IMR-90 (cell line): ENCODE results near the gene ASB17. TPM values are rescaled to one million over a fixed set of nuclear protein-coding genes. Genes with fewer than 3 reads are reported as not detected.

ENCODE experiments used
- ATAC-seq: fragments of 200-7000 bp; cut with Tn5 transposase; 2 replicates; pipeline ENCODE4 v1.9.1; 2020; ENCODE audit warnings: low read depth, mild to moderate bottlenecking, moderate library complexity
- BruUV-seq: library from RNA; stranded (reverse); fragments of 400-500 nt; replicated peaks from 2 replicates; lab custom pipeline; 2021; lab: Mats Ljungman, UMichigan
- CTCF ChIA-PET: fragments of 300-600 bp; formaldehyde crosslinking; extraction: SDS; loops from one replicate; lab custom pipeline; 2021; ENCODE audit warnings: antibody characterized with exemption; lab: Yijun Ruan, JAX
- POLR2A ChIA-PET: fragments of 300-600 bp; sonication (Branson Sonifier 250); formaldehyde crosslinking; loops from one replicate; lab custom pipeline; 2022; ENCODE audit warnings: antibody characterized with exemption; ENCODE audit not compliant: unreplicated experiment; lab: Charles Lee
- DNase-seq: peaks from one replicate; pipeline ENCODE4 v3.0.0; 2013
- H2AFZ ChIP-seq: replicated peaks from 2 replicates; pipeline ENCODE3; 2013; ENCODE audit warnings: low read length, mild to moderate bottlenecking; ENCODE audit not compliant: poor library complexity
- H2AK5ac ChIP-seq: 2 replicates; pipeline ENCODE4 v1.6.1; 2013; ENCODE audit warnings: low read depth, low read length, inconsistent platforms
- H2AK9ac ChIP-seq: replicated peaks from 2 replicates; pipeline ENCODE3; 2013; ENCODE audit warnings: mild to moderate bottlenecking, low read depth, low read length, moderate library complexity; ENCODE audit not compliant: poor library complexity
- H2BK120ac ChIP-seq: 2 replicates; pipeline ENCODE4 v1.6.1; 2013; ENCODE audit warnings: low read depth, low read length, inconsistent platforms
- H2BK15ac ChIP-seq: 3 replicates; pipeline ENCODE4 v1.6.1; 2013; ENCODE audit warnings: low read depth, low read length, inconsistent platforms
- H2BK20ac ChIP-seq: 2 replicates; pipeline ENCODE4 v1.6.1; 2013; ENCODE audit warnings: low read depth, mild to moderate bottlenecking, inconsistent platforms, low read length, moderate library complexity
- H2BK5ac ChIP-seq: 2 replicates; pipeline ENCODE4 v1.6.1; 2013; ENCODE audit warnings: mild to moderate bottlenecking, low read depth, low read length, inconsistent platforms; ENCODE audit not compliant: poor library complexity, severe bottlenecking
- H3K14ac ChIP-seq: replicated peaks from 2 replicates; pipeline ENCODE4 v1.6.1; 2013; ENCODE audit warnings: low read depth, low read length, inconsistent platforms
- H3K18ac ChIP-seq: 2 replicates; pipeline ENCODE4 v1.6.1; 2013; ENCODE audit warnings: low read depth, low read length, control low read depth
- H3K23ac ChIP-seq: 2 replicates; pipeline ENCODE4 v1.6.1; 2013; ENCODE audit warnings: low read depth, low read length, inconsistent platforms
- H3K27ac ChIP-seq: 2 replicates; pipeline ENCODE4 v1.5.1; 2013; ENCODE audit warnings: mild to moderate bottlenecking, control low read depth, low read length; ENCODE audit not compliant: insufficient read depth
- H3K27me3 ChIP-seq: 2 replicates; pipeline ENCODE4 v1.6.1; 2013; ENCODE audit warnings: low read length; ENCODE audit not compliant: control insufficient read depth, insufficient read depth
- H3K36me3 ChIP-seq: 2 replicates; pipeline ENCODE4 v1.6.1; 2013; ENCODE audit warnings: low read length, mixed read lengths; ENCODE audit not compliant: control insufficient read depth, insufficient read depth
- H3K4ac ChIP-seq: 2 replicates; pipeline ENCODE4 v1.6.1; 2013; ENCODE audit warnings: low read depth, low read length, inconsistent platforms
- H3K4me1 ChIP-seq: 2 replicates; pipeline ENCODE4 v1.6.1; 2013; ENCODE audit warnings: low read length, mixed read lengths; ENCODE audit not compliant: control insufficient read depth, insufficient read depth
- H3K4me2 ChIP-seq: 2 replicates; pipeline ENCODE4 v1.6.1; 2013; ENCODE audit warnings: low read depth, mild to moderate bottlenecking, control low read depth, low read length, moderate library complexity
- H3K4me3 ChIP-seq: 2 replicates; pipeline ENCODE4 v1.5.1; 2013; ENCODE audit warnings: low read depth, mild to moderate bottlenecking, control low read depth, low read length, moderate library complexity; ENCODE audit not compliant: insufficient read depth
- H3K56ac ChIP-seq: 2 replicates; pipeline ENCODE4 v1.6.1; 2013; ENCODE audit warnings: low read length, inconsistent platforms; ENCODE audit not compliant: insufficient read depth; ENCODE audit errors: extremely low read depth
- H3K79me1 ChIP-seq, 2 experiments: 2 replicates each; pipeline ENCODE4 v1.6.1; 2013; ENCODE audit warnings: low read length in 2 of 2, inconsistent platforms in 1 of 2, low read depth in 1 of 2
- H3K9ac ChIP-seq: 2 replicates; pipeline ENCODE4 v1.6.1; 2013; ENCODE audit warnings: low read depth, low read length, control low read depth
- H3K9me1 ChIP-seq: 2 replicates; pipeline ENCODE4 v1.6.1; 2013; ENCODE audit warnings: low read length, inconsistent platforms; ENCODE audit not compliant: insufficient read depth
- H3K9me3 ChIP-seq: 2 replicates; pipeline ENCODE4 v1.6.1; 2013; ENCODE audit warnings: low read length; ENCODE audit not compliant: control insufficient read depth, insufficient read depth
- H4K20me1 ChIP-seq: 2 replicates; pipeline ENCODE4 v1.6.1; 2013; ENCODE audit warnings: low read length, inconsistent platforms; ENCODE audit not compliant: insufficient read depth
- H4K5ac ChIP-seq: 2 replicates; pipeline ENCODE4 v1.6.1; 2013; ENCODE audit warnings: mild to moderate bottlenecking, low read depth, low read length, control low read depth
- H4K8ac ChIP-seq, 2 experiments: 2 replicates each; pipeline ENCODE4 v1.6.1; 2013; ENCODE audit warnings: low read depth in 2 of 2, low read length in 2 of 2, control low read depth in 1 of 2, inconsistent platforms in 1 of 2
- H4K91ac ChIP-seq: 2 replicates; pipeline ENCODE4 v1.6.1; 2013; ENCODE audit warnings: low read depth, low read length, inconsistent platforms; ENCODE audit not compliant: insufficient read depth
- BHLHE40 ChIP-seq: fragments of 150-350 bp; IDR thresholded peaks from 2 replicates; pipeline ENCODE4 v1.6.1; 2016; ENCODE audit warnings: mild to moderate bottlenecking, low read depth, low read length
- CEBPB ChIP-seq: IDR thresholded peaks from 2 replicates; pipeline ENCODE4 v1.6.1; 2012; ENCODE audit warnings: low read depth, low read length, improper control_type of control experiment
- ELK1 ChIP-seq: fragments of 150-350 bp; IDR thresholded peaks from 2 replicates; pipeline ENCODE4 v1.6.1; 2016; ENCODE audit warnings: low read depth, mild to moderate bottlenecking, low read length, moderate library complexity, borderline replicate concordance
- FOS ChIP-seq: fragments of 150-350 bp; IDR thresholded peaks from 2 replicates; pipeline ENCODE4 v1.6.1; 2016; ENCODE audit warnings: low read depth, low read length
- MAFK ChIP-seq: IDR thresholded peaks from 2 replicates; pipeline ENCODE4 v1.6.1; 2012; ENCODE audit warnings: low read depth, low read length, improper control_type of control experiment
- MAZ ChIP-seq: IDR thresholded peaks from 2 replicates; pipeline ENCODE4 v1.6.1; 2012; ENCODE audit warnings: low read depth, mild to moderate bottlenecking, low read length, improper control_type of control experiment, moderate library complexity, borderline replicate concordance
- NFE2L2 ChIP-seq: fragments of 150-350 bp; IDR thresholded peaks from 2 replicates; pipeline ENCODE4 v1.6.1; 2016; ENCODE audit warnings: low read depth, mild to moderate bottlenecking, low read length
- POLR2A ChIP-seq: IDR thresholded peaks from 2 replicates; pipeline ENCODE4 v1.6.1; 2012; ENCODE audit warnings: mild to moderate bottlenecking, low read depth, low read length
- RCOR1 ChIP-seq: IDR thresholded peaks from 2 replicates; pipeline ENCODE4 v1.6.1; 2012; ENCODE audit warnings: mild to moderate bottlenecking, low read length, improper control_type of control experiment; ENCODE audit not compliant: insufficient replicate concordance
- WGBS, 2 experiments: methylation state at CpG; one replicate each; pipeline versions ENCODE4 v1.1.5 to v1.1.7; 2013; ENCODE audit warnings: missing lambda C conversion rate in 2 of 2; ENCODE audit not compliant: insufficient read length in 1 of 2; ENCODE audit errors: extremely low coverage in 2 of 2; 5-methylcytosine and 5-hydroxymethylcytosine counted together
- dilution Hi-C: fragments of 300-500 bp; cut with HindIII; formaldehyde crosslinking; loops from one replicate; pipeline ENCODE4 v1.14.3; 2018; ENCODE audit warnings: low sequenced_read_pairs; ENCODE audit not compliant: unreplicated experiment
- in situ Hi-C: fragments of 300-500 bp; cut with MboI; formaldehyde crosslinking; loops from 3 replicates; pipeline ENCODE4 v1.14.3; 2019; ENCODE audit warnings: low sequenced_read_pairs, inconsistent platforms, mixed read lengths
- intact Hi-C: fragments of 100-400 bp; cut with micrococcal nuclease; formaldehyde crosslinking; loops from 2 replicates; pipeline ENCODE4 v1.10.0; 2022
- polyA plus RNA-seq, 3 experiments: library from polyadenylated mRNA; depleted of rRNA; stranded (reverse); fragments of >200 nt; gene quantifications; 2 replicates each; pipeline ENCODE4 v1.2.3, GENCODE V29; 2012; ENCODE audit warnings: low replicate concordance in 1 of 3
- total RNA-seq: library from RNA; depleted of rRNA; stranded (reverse); fragments of >200 nt; gene quantifications from 2 replicates; pipeline ENCODE4 v1.2.3, GENCODE V29; 2012
- TF ChIP-seq, protein P1 (sequence below): fragments of 150-350 bp; IDR thresholded peaks from 2 replicates; pipeline ENCODE4 v1.6.1; 2017; ENCODE audit warnings: mild to moderate bottlenecking, antibody characterized with exemption, low read length, low read depth

The ASB17 gene
- total and polyA plus RNA-seq, 2 of the 4 experiments (the other 2 are of a cell fraction), result not detected

DNA sequence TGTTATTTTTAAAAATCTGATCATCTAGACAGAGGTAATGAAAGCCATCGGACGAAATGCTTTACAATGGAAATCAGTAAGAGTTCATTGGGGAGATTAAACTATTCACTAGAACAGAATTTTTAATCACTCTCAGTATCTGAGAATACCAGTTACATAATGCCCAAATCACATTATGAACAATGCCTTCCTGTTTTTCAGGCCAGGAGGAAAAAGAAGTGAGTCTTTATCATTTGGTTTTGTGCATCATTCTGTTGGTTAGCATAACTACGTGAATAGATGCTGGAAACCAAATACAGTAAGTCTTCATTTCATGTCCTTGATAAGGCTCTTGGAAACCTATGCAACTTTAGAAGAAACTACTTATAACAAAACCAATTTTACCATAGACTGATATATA is 18.0 kb upstream of the ASB17 start:
- H3K18ac ChIP-seq, result no peak overlapping the region
- no peak overlapping the region for H4K91ac ChIP-seq
- no peak overlapping the region for H2AK5ac ChIP-seq
- BruUV-seq, result no TSS peak
- no peak overlapping the region for H3K14ac ChIP-seq
- no peaks in the 10 kb centered on the region for H3K4me1 ChIP-seq
- no peaks in the 10 kb centered on the region for H3K36me3 ChIP-seq
- no peak overlapping the region for H3K4ac ChIP-seq
- no peak overlapping the region for H2BK120ac ChIP-seq
- ChIA-PET POLR2A (no interaction called here), CTCF (no interaction called here)
- H4K5ac ChIP-seq, result no peak overlapping the region
- H3K23ac ChIP-seq, result no peak overlapping the region
- H2AFZ ChIP-seq, result no peak overlapping the region
- no peak overlapping the region for H2BK15ac ChIP-seq
- no peak for ATAC-seq
- H3K4me3 ChIP-seq, result no peak overlapping the region
- H3K4me2 ChIP-seq, result no peak overlapping the region
- H2BK20ac ChIP-seq, result no peak overlapping the region
- dilution Hi-C loops, result no loop called here
- no peak overlapping the region for H3K9ac ChIP-seq
- no peak overlapping the region for H3K56ac ChIP-seq
- H3K9me1 ChIP-seq, result no peaks in the 10 kb centered on the region
- no peaks in the 10 kb centered on the region for H4K20me1 ChIP-seq
- H3K27me3 ChIP-seq, result no peaks in the 10 kb centered on the region
- TF ChIP-seq MAZ, result no peak
- no peak for TF ChIP-seq CEBPB
- no peak for TF ChIP-seq POLR2A
- TF ChIP-seq NFE2L2, result no peak
- TF ChIP-seq, protein P1, sequence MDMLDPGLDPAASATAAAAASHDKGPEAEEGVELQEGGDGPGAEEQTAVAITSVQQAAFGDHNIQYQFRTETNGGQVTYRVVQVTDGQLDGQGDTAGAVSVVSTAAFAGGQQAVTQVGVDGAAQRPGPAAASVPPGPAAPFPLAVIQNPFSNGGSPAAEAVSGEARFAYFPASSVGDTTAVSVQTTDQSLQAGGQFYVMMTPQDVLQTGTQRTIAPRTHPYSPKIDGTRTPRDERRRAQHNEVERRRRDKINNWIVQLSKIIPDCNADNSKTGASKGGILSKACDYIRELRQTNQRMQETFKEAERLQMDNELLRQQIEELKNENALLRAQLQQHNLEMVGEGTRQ, result no peak
- no peak for TF ChIP-seq MAFK
- TF ChIP-seq FOS, result no peak
- TF ChIP-seq BHLHE40, result no peak
- TF ChIP-seq RCOR1, result no peak
- TF ChIP-seq ELK1, result no peak
- no peak overlapping the region for H2BK5ac ChIP-seq
- no peak overlapping the region for H3K27ac ChIP-seq
- no peak overlapping the region for H2AK9ac ChIP-seq
- in situ Hi-C loops, result no loop called here
- no peak for DNase-seq
- H4K8ac ChIP-seq, result no peak overlapping the region
- WGBS, 2 experiments, result no CpG with 5 or more reads among the region's 3 CpGs
- no peaks in the 10 kb centered on the region for H3K79me1 ChIP-seq
- no peaks in the 10 kb centered on the region for H3K9me3 ChIP-seq
- intact Hi-C loops, result no loop called here
